Spleen (tissue), 11 donors: ENCODE data around the gene S100Z. TPM values are rescaled to one million over a fixed set of nuclear protein-coding genes. Genes with fewer than 3 reads are reported as not detected.

ENCODE experiments used
- DNase-seq: peaks from one replicate; pipeline ENCODE4 v3.0.0-alpha.2; 2020
- H3K27ac ChIP-seq, 8 donors: fragments of 200-600 bp; sonication (generic) in 7 of 8; 1 replicate in 4 of 8; 2 replicates in 4 of 8; pipeline versions ENCODE4 v1.5.0 to v1.8.0; 2016 to 2021; ENCODE audit warnings: inconsistent platforms in 4 of 8, mild to moderate bottlenecking in 4 of 8, moderate library complexity in 1 of 8
- H3K27me3 ChIP-seq, 7 donors: fragments of 200-600 bp; sonication (generic) in 6 of 7; replicated peaks in 1 of 7; 1 replicate in 4 of 7; 2 replicates in 3 of 7; pipeline versions ENCODE4 v1.5.0 to v1.8.0; 2016 to 2021; ENCODE audit warnings: inconsistent platforms in 3 of 7, mild to moderate bottlenecking in 1 of 7
- H3K36me3 ChIP-seq, 6 donors: fragments of 200-600 bp; sonication (generic) in 5 of 6; 1 replicate in 4 of 6; 2 replicates in 2 of 6; pipeline versions ENCODE4 v1.5.0 to v1.8.0; 2016 to 2021; ENCODE audit warnings: inconsistent platforms in 2 of 6
- H3K4me1 ChIP-seq, 6 donors: fragments of 200-600 bp; sonication (generic) in 5 of 6; 1 replicate in 3 of 6; 2 replicates in 3 of 6; pipeline versions ENCODE4 v1.5.0 to v1.8.0; 2016 to 2021; ENCODE audit warnings: inconsistent platforms in 3 of 6
- H3K4me3 ChIP-seq, 8 donors: fragments of 200-600 bp; sonication (generic) in 7 of 8; 1 replicate in 4 of 8; 2 replicates in 4 of 8; pipeline versions ENCODE4 v1.5.0 to v1.8.0; 2016 to 2021; ENCODE audit warnings: inconsistent platforms in 4 of 8, mild to moderate bottlenecking in 4 of 8, moderate library complexity in 2 of 8
- H3K9me3 ChIP-seq, 8 donors: fragments of 200-600 bp; sonication (generic) in 7 of 8; 1 replicate in 4 of 8; 2 replicates in 4 of 8; pipeline versions ENCODE4 v1.5.0 to v1.8.0; 2016 to 2021; ENCODE audit warnings: inconsistent platforms in 4 of 8
- CTCF ChIP-seq, 11 experiments: fragments of 200-600 bp in 7 of 11; fragments of 450-650 bp in 4 of 11; sonication (generic) in 4 of 11; IDR thresholded peaks in 8 of 11; conservative IDR thresholded peaks in 3 of 11; 1 replicate in 7 of 11; 2 replicates in 4 of 11; pipeline versions ENCODE4 v1.4.0 to v1.8.0; 2016 to 2021; ENCODE audit warnings: antibody characterized with exemption in 11 of 11, inconsistent platforms in 4 of 11, mild to moderate bottlenecking in 1 of 11
- POLR2A ChIP-seq, 3 donors: fragments of 450-650 bp; IDR thresholded peaks; one replicate each; pipeline ENCODE4 v1.5.1; 2017; ENCODE audit warnings: antibody characterized with exemption in 3 of 3, mild to moderate bottlenecking in 1 of 3
- POLR2AphosphoS5 ChIP-seq, 3 donors: sonication (generic); formaldehyde crosslinking; IDR thresholded peaks; one replicate each; pipeline ENCODE4 v1.5.1; 2017; ENCODE audit warnings: antibody characterized with exemption in 3 of 3
- WGBS, 5 donors: extraction: QIAGEN DNeasy Blood & Tissue Kit in 3 of 5; methylation state at CpG; one replicate each; pipeline versions ENCODE4 v1.1.5 to v1.1.7; 2013 to 2018; 5-methylcytosine and 5-hydroxymethylcytosine counted together
- intact Hi-C: fragments of 100-400 bp; cut with DNase I; formaldehyde crosslinking; loops from one replicate; pipeline ENCODE4 v1.15.0; 2023; ENCODE audit warnings: low total_unique reads
- polyA plus RNA-seq, 3 donors: library from polyadenylated mRNA; stranded (reverse); fragments of 200-250 nt; gene quantifications; one replicate each; pipeline ENCODE4 v1.2.1, GENCODE V29; 2013
- total RNA-seq, 7 donors: library from RNA; depleted of rRNA in 3 of 7; stranded (reverse); fragments of >200 nt in 3 of 7; fragmentation: NEBNext Ultra II Directional in 4 of 7; extraction: Animal tissue kit (Norgen Biotek cat#: 25700) in 4 of 7; gene quantifications; one replicate each; pipeline versions ENCODE4 v1.1.0 to v1.2.1, GENCODE V29; 2016 to 2021
- donor health status: healthy with polysubstance abuse.
- donor health status: DM: no; HTN: no; CAD: no; lungs with moderate emphysema.
- donor health status: DM: no; HTN: no; CAD: no.
- donor health status: Bipolar disorder and iron deficiency.
- donor health status: healthy.
- donor health status: DM: no; HTN: no; CAD: no.
- donor health status: DM: yes; HTN: yes; CAD: no.

The S100Z gene
- total and polyA plus RNA-seq, 10 donors = 2.2 to 21.7 (median 8.1) TPM

GRCh38 chr5:76816110-76816831 lies 33.5 kb upstream of the S100Z start:
- TF ChIP-seq CTCF (IDR thresholded peaks at IDR 0.05 in 8 of 11, conservative IDR thresholded peaks at IDR 0.05 in 3 of 11) = no peak
- no peak for TF ChIP-seq POLR2AphosphoS5 (IDR thresholded peaks at IDR 0.05)
- no peak for TF ChIP-seq POLR2A (IDR thresholded peaks at IDR 0.05)
- H3K4me1 ChIP-seq = peaks cover 10 to 31% (median 20%) of the 10 kb centered on the region in 6 donors
- WGBS, 5 donors = 82 to 91% (median 91%) methylated on average over 3 of the region's 3 CpGs
- H3K27me3 ChIP-seq = peaks cover 0 to 50% (median 28%) of the 10 kb centered on the region in 7 donors
- H3K9me3 ChIP-seq = no peaks in the 10 kb centered on the region
- no peak for DNase-seq
- no peak overlapping the region for H3K4me3 ChIP-seq
- H3K36me3 ChIP-seq = no peaks in the 10 kb centered on the region
- H3K27ac ChIP-seq = no peak overlapping the region
- intact Hi-C loops = no loop called here

GRCh38 chr5:76818844-76819831 lies 30.7 kb upstream of the S100Z start, which contains the start of gene F2RL1:
Gene F2RL1, plus strand, starts transcription at chr5:76819030. Its CDS starts 153 bp downstream, at chr5:76819183.
- Histone ChIP-seq H3K27me3 (peaks cover 0 to 50% (median 28%) of the 10 kb centered on the region in 7 donors), H3K9me3 (peaks cover 0 to 1% (median 0%) of the 10 kb centered on the region in 8 donors), H3K36me3 (no peaks in the 10 kb centered on the region), H3K4me3 (peak within 1 kb of the TSS; percentile 63 to 92 (median 70)), H3K4me1 (peaks cover 10 to 31% (median 20%) of the 10 kb centered on the region in 6 donors), H3K27ac (peak within 1 kb of the TSS in 3 of 8 donors; percentile 14 to 55 (median 40))
- intact Hi-C loops = no loop called here
- TF ChIP-seq POLR2AphosphoS5 (IDR thresholded peaks at IDR 0.05) (peak in 2 of 3 donors; percentile 27 to 58), POLR2A (IDR thresholded peaks at IDR 0.05) (no peak), CTCF (IDR thresholded peaks at IDR 0.05 in 8 of 11, conservative IDR thresholded peaks at IDR 0.05 in 3 of 11) (no peak)
- DNase-seq = peak; percentile 86
- 1 to 2% (median 1%) methylated on average over 41 to 72 of the region's 72 CpGs for WGBS, 5 donors

- peaks cover 10 to 31% (median 20%) of the 10 kb centered on the region in 6 donors for H3K4me1 ChIP-seq
- peak; percentile 75 for DNase-seq
- H3K27me3 ChIP-seq = peaks cover 0 to 44% (median 28%) of the 10 kb centered on the region in 7 donors
- peak overlapping the region; percentile 63 to 92 (median 70) for H3K4me3 ChIP-seq
- 21 to 25% (median 23%) methylated on average over 21 to 31 of the region's 31 CpGs for WGBS, 5 donors
- TF ChIP-seq POLR2A (IDR thresholded peaks at IDR 0.05) (no peak), POLR2AphosphoS5 (IDR thresholded peaks at IDR 0.05) (no peak), CTCF (IDR thresholded peaks at IDR 0.05 in 8 of 11, conservative IDR thresholded peaks at IDR 0.05 in 3 of 11) (no peak)
- H3K36me3 ChIP-seq = no peaks in the 10 kb centered on the region
- peaks cover 0 to 7% (median 0%) of the 10 kb centered on the region in 8 donors for H3K9me3 ChIP-seq
- H3K27ac ChIP-seq = peak overlapping the region in 3 of 8 donors; percentile 14 to 55 (median 40)
- intact Hi-C loops = no loop called here
These were observed 29.8 kb upstream of the S100Z start for GRCh38 chr5:76819851-76820525.
